Stimulated activated naive CD4-positive, alpha-beta T cell treated with Interleukin-2 at 50 U/mL for 16 hours (primary cell): Measurements from ENCODE around the gene HAVCR2.
"Not testable (repeated sequence)": the region's sequence is repeated elsewhere in the genome, so short reads cannot be mapped to it uniquely, and the experiment has no call there.

ENCODE experiments used
- DNase-seq: peaks from one replicate; lab custom pipeline; 2025; lab: John Stamatoyannopoulos, UW

Gene HAVCR2

DNA sequence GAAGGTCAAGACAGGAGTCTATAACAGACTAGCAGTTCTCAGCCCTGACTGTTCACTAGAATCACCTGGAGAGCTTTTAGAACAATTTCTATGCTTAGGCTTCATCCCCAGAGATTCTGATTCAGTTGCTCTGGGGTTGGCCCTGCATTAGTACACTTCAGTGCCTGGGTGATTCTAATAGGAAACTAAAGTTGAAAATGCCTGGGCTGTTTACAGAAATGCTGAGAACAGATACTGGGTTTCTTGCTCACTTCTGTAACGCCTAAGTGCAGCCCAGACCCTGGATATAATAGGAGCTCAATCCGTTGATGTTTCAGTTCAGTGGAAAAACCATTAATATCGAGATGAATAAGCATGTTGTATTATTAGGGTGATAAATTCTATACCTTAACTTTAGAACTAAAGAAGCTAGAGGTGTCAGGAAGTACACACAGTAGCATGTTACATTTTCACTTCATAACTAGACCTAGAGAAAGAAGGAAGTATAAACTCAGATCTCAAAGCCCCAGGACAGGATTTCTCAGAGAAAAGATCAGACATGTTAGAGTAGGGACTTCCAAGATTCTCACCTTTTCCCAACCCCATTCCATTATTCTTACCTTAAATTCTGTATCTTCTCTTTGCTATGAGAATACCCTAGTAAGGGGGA is 20.4 kb downstream of the HAVCR2 start:
- no peak for DNase-seq

GRCh38 chr5:157086751-157087359 is 22.0 kb downstream of the HAVCR2 start:
- no peak for DNase-seq

- no peak for DNase-seq
These were observed 22.9 kb downstream of the HAVCR2 start for GRCh38 chr5:157085930-157086329.

DNA sequence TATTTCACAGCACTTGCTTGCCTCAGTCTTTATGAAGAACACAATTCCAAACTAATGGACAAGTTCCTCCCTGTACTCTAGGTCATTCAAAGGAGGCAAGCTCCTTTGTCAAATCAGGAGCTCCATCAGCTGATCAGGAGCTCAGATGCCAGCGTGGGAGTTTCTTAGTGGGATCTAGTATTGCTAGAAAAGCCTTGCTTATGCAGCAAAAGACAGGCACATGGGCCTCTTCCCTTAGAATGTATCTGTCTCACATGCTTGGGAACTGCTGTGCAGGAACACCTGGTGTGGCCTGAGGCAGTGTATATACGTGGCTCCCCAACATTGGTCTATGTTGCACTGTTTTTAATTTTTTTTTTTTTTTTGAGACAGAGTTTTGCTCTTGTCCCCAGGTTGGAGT is 28.6 kb downstream of the HAVCR2 start:
- no peak for DNase-seq

DNA sequence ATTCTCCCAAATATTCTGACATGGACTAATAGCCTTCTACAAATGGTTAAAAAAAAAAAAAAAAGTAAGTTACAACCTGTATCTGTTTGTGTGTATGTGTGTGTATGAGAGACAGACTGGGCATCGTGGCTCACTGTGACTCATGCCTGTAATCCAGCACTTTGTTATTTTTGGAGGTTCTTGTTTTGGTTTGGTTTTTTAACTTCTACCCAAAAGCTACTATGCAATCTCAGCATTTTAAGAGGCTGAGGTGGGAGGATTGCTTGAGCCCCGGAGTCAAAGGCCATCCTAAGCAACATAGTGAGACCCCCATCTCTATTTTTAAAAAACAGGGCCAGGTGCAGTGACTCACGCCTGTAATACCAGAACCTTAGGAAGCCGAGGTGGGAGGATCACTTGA is 32.3 kb downstream of the HAVCR2 start:
- no peak for DNase-seq

DNA sequence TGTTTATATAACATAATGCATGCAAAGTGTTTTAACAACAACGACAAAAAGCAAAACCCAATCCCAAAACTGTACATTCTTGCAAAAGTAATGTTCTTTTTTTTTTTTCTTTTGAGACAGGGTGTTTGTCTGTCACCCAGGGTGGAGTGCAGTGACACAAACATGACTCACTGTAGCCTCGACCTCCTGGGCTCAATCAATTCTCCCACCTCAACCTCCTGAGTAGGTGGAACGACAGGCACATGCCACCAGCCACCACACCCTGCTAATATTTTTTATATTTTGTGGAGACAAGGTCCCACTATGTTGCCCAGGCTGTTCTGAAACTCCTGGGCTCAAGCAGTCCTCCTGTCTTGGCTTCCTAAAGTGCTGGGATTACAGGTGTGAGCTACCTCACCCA is 36.3 kb downstream of the HAVCR2 start:
- DNase-seq, result no peak

- DNase-seq, result no peak
These were observed 38.9 kb downstream of the HAVCR2 start for GRCh38 chr5:157069949-157070348.

DNA sequence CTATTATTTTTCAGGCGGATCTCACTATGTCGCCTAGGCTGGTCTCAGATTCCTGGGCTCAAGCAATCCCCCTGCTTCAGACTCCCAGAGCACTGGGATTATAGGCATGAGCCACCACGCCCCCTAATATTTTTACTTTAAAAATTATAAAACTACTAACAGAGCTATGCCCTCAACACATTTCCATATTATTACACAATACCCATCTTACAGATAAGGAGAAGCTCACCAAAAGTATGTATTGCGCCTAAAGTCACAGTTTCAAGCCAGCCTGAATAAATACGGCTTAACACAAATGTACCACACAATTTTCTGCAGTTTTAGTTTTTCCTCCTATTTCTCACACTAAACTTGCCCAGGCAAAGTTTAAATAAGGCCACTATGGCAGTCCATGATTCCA is 40.1 kb downstream of the HAVCR2 start:
- no peak for DNase-seq

DNA sequence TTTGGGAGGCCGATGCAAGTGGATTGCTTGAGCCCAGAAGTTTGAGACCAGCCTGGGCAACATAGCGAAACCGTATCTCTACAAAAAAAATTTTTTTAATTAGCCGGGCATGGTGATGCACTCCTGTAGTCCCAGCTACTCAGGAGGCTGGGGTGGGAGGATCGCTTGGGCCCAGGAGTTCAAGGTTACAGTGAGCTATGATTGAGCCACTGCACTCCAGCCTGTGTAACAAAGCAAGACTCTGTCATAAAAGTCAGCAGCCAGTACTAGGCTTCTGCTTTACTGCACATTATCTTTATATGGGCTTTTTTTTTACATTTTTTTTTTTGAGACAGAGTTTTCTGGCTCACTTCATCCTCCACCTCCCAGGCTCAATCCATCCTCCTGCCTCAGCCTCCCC is 40.5 kb downstream of the HAVCR2 start:
- DNase-seq, result no peak

DNA sequence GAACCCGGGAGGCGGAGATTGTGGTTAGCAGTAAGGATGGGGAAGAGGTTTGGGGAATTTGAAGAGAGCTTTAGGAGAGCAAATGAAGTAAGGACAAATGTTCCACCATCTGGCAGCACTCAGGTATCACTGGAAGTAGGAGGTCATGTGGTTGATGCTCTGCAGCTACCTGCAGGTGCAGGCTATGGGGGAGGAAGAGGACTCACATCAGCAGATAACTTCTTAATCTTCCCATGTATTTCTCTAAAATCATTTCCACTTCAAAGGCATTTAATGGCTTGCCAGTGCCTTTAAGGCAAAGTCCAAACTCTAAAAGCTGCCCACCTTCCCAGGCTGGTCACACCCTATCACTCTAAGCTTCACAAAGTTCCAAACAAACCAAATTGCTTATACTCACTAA is 41.8 kb downstream of the HAVCR2 start:
- no peak for DNase-seq

GRCh38 chr5:157066080-157066479 is 42.8 kb downstream of the HAVCR2 start:
- no peak for DNase-seq

DNA sequence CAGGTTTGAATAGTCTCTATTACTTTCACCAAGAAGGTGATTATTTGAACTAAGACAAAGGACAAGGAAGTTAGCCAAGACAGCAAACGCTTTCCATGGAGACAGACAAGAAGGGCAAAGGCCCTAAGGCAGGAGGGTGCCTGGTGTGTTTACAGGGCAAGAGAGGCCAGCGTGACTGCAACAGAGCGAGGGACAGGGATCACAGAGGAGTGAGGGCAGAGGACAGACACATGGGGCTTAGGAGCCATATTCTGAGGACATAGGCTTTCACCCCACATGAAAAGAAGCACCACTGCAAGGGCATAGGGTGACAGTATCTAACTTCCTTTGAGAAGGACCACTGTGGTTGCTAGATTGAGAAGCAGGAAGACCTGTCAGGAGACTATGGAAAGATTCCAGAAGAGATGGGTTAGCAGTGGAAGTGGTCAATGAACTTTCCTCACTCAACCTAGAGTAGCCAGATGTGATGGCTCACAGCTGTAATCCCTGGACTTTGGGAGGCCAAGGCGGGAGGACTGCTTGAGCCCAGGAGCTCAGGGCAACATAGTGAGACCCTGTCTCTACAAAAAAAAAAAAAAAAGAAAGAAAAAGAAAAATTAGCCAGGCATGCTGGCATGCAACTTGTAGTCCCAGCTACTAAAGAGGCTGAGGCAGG is 44.9 kb downstream of the HAVCR2 start:
- no peak for DNase-seq

- no peak for DNase-seq
These were observed 49.0 kb downstream of the HAVCR2 start for GRCh38 chr5:157059891-157060290.

DNA sequence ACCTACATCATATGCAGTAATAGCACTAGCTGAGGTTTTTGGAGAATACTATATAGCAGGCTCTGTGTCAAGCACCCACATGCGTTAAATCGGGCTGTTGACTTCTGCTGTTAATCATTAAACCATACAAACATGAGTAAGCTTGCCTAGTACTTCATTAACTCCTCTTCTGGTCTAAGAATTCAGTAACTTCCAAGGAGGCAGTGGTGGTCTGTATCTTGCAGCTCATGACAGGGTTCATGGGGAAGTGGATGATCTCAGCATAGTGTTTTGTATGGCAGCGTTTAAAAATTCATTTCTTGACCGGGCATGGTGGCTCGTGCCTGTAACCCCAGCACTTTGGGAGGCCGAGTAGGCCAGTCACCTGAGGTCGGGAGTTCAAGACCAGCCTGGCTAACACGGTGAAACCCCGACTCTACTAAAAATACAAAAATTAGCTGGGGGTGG is 49.7 kb downstream of the HAVCR2 start, which contains the start of gene HAVCR1:
Gene HAVCR1 (minus strand): TSS at position 24 of the 447 bp plus-strand sequence. CDS start 1,173 bp downstream, outside the sequence.
- DNase-seq, result no peak

DNA sequence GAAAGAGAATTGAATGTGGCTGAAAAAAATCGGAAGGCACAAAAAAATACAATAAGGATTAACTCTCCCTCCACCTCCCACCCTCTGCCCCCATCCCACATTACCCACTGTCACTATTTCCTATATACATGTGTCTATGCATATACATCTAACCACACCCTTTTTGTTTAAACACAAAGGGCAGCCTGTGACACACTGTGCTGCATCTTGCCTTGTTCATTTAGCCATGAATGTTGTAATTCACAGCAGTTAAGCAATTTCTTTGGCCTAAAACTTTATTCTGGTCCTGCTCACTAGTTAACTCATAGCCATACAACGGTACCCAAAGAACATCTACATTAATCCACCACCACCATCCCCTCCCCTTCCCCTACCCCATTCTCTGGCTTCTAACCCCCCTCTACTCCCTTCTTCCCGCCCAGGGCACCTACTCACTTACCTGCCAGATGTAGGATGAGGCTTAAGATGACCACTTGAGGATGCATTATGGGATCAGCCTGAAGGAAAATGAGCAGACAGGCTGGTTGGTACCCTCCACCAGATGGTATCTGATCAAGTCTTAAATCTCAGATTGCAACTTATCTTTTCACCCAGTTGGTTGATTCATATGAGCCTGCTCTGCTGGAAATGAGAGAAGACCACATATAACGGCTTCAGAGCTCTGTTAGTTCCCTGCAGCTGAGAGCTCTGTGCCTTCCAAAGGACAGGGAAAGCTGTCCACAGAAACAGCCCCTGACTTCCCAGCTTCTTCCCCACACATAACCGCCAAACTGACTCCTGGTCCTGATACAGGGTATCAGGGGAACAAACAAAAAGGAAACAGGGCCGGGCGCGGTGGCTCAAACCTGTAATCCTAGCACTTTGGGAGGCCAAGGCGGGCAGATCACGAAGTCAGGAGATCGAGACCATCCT is 51.1 kb downstream of the HAVCR2 start:
- no peak for DNase-seq

- DNase-seq, result not testable (repeated sequence)
These were observed 52.0 kb downstream of the HAVCR2 start for GRCh38 chr5:157056848-157057247.

- no peak for DNase-seq
These were observed 57.1 kb downstream of the HAVCR2 start for GRCh38 chr5:157051604-157052245.

GRCh38 chr5:157050050-157050449 is 58.8 kb downstream of the HAVCR2 start:
- DNase-seq, result no peak

- no peak for DNase-seq
These were observed 59.2 kb downstream of the HAVCR2 start for GRCh38 chr5:157049605-157050004.

- no peak for DNase-seq
These were observed 60.9 kb downstream of the HAVCR2 start for GRCh38 chr5:157047898-157048297.

DNA sequence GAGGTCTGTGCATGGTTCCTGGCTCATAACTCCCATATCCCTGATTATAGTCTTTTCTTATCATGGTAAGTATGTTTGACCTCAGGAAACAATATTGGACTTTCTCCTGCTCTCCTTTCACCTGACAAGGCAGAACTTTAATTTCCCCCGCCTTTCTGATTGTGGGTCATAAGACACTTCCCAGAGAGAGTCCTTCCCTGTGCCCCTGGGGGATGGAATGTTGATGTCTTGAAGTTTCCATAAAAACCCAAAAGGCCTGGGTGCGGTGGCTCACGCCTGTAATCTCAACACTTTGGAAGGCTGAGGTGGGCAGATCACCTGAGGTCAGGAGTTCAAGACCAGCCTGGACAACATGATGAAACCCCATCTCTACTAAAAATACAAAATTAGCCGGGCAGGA is 61.8 kb downstream of the HAVCR2 start:
- DNase-seq, result not testable (repeated sequence)

DNA sequence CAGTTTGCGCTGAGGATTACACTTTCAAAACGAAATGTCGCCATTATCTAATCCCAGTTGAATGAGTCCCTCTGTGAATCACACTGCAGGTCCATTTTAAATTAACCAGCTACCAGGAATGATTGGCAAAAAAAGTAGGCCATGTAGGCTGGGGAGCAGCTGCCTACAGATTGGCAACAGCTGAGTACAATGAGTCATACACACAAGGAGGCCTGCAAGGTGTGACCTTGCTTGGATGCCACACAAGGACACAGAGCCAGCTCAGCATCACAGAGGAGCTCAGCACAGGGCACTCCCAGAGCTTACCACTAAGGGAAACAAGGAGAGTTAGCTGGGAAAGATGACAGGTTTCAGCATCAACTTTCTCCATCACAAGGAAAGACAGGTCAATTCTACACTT is 62.8 kb downstream of the HAVCR2 start:
- DNase-seq, result no peak
